GM21825 (cell line): ENCODE data around the gene ZBTB39.
"Not testable (repeated sequence)": the region's sequence is repeated elsewhere in the genome, so short reads cannot be mapped to it uniquely, and the experiment has no call there.

ENCODE experiments used
- ATAC-seq: cut with Tn5 transposase; IDR thresholded peaks from one replicate; pipeline ENCODE4 v1.9.1; 2021; ENCODE audit warnings: mild to moderate bottlenecking, moderate library complexity; ENCODE audit not compliant: unreplicated experiment

The ZBTB39 gene

GRCh38 chr12:56982578-56983236 lies 23.6 kb downstream of the ZBTB39 start:
- ATAC-seq, result not testable (repeated sequence)

- ATAC-seq, result no peak
Observed at GRCh38 chr12:56980941-56981530, 25.3 kb downstream of the ZBTB39 start.

GRCh38 chr12:56980268-56980667 lies 26.1 kb downstream of the ZBTB39 start:
- ATAC-seq, result no peak

GRCh38 chr12:56979628-56980027 lies 26.7 kb downstream of the ZBTB39 start:
- no peak for ATAC-seq

GRCh38 chr12:56978397-56979138 lies 27.8 kb downstream of the ZBTB39 start:
- ATAC-seq, result no peak

- not testable (repeated sequence) for ATAC-seq
Observed at GRCh38 chr12:56977361-56977760, 29.0 kb downstream of the ZBTB39 start.

- not testable (repeated sequence) for ATAC-seq
Observed at GRCh38 chr12:56974224-56974623, 32.1 kb downstream of the ZBTB39 start.

GRCh38 chr12:56968910-56969309 lies 37.4 kb downstream of the ZBTB39 start:
- not testable (repeated sequence) for ATAC-seq

- ATAC-seq, result not testable (repeated sequence)
Observed at GRCh38 chr12:56965997-56966642, 40.2 kb downstream of the ZBTB39 start.

GRCh38 chr12:56965124-56965523 lies 41.2 kb downstream of the ZBTB39 start:
- not testable (repeated sequence) for ATAC-seq

GRCh38 chr12:56963557-56963956 lies 42.8 kb downstream of the ZBTB39 start:
- ATAC-seq, result not testable (repeated sequence)

GRCh38 chr12:56962247-56962646 lies 44.1 kb downstream of the ZBTB39 start:
- not testable (repeated sequence) for ATAC-seq

- no peak for ATAC-seq
Observed at GRCh38 chr12:56958422-56958821, 47.9 kb downstream of the ZBTB39 start.

GRCh38 chr12:56957229-56958052 lies 48.9 kb downstream of the ZBTB39 start, which contains the start of gene RDH16:
TSS of gene RDH16 (minus strand) at chr12:56957608. CDS start at chr12:56957462, 146 bp downstream.
- no peak for ATAC-seq

- ATAC-seq, result no peak
Observed at GRCh38 chr12:56955631-56956256, 50.6 kb downstream of the ZBTB39 start.

GRCh38 chr12:56954958-56955355 lies 51.4 kb downstream of the ZBTB39 start:
- ATAC-seq, result no peak

- ATAC-seq, result no peak
Observed at GRCh38 chr12:56954057-56954957, 52.0 kb downstream of the ZBTB39 start.

- no peak for ATAC-seq
Observed at GRCh38 chr12:56953314-56953713, 53.0 kb downstream of the ZBTB39 start.
